HG03342 (cell line): ENCODE results near the gene CST8.
A peak's percentile ranks its signal among the peaks of the same experiment; 100 is the strongest.

Experiments used
- ATAC-seq: cut with Tn5 transposase; IDR thresholded peaks from one replicate; pipeline ENCODE4 v1.9.1; 2021; ENCODE audit warnings: mild to moderate bottlenecking, moderate library complexity; ENCODE audit not compliant: unreplicated experiment

CST8 gene

DNA sequence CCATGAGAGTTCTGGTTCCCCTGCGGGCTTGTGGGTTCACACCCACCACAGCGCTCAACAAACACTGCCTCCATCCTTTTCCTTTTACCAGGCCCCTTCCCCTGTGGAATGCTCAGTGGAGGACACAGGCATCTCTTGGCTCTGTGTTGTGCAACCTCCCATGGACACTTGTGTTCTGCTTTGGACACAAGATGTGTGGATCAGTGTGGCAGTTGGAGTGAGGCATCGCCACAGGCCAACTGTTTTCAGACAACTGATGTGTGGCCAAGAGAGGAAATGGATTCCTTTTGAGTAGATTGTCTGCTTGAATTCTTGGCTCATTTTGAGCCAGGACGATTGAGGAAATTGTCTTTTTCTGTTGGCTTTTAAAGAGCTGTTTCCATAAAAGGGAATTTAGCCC lies 26.8 kb downstream of the CST8 start:
- no peak for ATAC-seq

DNA sequence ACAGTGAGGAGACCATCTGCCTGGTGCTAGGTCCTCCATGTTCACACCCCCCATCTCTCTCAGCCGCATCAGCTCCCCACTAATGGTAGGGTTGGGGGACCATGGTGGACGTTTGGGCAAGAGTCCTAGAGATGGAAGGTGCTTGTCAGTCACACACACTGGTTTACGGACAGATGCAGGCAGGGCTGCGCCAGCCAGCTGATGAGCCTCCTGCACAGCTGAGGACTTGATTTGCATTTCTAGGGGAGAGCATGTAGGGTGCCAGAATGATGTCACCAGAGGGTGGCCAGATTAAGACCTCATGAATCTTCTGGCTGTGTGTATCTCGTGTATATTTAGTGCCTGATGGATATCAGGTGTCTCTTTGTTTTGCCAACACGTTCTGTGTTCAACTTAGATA lies 28.6 kb downstream of the CST8 start:
- ATAC-seq, result no peak

DNA sequence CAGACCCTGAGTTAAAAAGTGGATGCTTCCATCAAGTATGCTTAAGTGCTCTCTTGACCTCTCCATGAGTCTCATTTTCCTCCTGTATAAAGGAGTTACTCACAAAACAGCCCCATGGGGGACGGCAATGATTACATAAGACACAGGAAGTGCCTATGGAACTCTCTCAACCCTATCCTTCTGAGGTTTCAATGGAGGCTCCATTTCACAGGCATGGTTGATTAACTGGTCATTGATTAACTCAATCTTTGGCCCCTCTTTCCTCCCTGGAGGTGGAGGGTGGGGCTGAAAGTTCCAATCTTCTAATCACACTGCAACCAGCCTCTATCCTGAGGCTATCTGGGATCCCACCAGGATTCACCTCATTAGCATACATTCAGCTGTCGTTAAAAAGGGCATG lies 29.3 kb downstream of the CST8 start:
- ATAC-seq, result peak; percentile 58

DNA sequence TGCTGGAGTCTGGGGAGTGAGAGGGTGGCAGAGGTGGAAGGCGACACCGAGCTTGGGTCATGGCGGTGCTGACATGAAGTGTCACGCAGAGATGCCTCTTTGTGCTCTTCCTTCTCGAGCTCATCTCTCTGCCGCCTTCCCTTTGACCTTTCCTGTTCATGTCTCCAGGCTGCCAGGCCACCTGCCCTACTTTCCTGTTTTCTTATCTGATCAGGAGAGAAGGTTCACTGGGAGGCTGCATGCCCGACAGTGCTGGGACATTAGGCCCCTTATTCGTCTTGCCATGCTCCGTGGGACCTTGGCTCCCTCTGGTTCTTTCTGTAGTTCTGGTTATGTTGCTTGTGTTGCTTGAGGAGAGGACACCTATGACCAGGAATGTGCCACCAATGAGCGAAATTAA lies 33.2 kb downstream of the CST8 start:
- no peak for ATAC-seq

DNA sequence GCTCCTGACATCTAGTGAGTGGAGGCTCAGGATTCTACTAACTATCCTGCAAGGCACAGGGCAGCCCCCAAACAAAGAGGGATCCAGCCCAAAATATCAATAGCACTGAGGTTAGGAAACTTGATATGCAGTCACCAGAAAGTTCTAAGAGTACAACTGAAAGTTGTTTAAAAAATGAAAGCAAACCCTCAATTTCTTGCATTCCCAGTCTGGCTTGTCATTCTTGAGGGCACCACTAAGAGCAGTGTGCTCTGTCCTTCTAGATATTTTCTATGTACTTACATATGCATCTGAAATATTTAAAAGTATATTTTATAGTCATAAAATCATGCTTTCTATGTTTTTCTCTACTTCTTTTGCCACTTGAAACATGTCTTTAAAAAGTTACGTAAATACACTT lies 35.9 kb downstream of the CST8 start:
- no peak for ATAC-seq

DNA sequence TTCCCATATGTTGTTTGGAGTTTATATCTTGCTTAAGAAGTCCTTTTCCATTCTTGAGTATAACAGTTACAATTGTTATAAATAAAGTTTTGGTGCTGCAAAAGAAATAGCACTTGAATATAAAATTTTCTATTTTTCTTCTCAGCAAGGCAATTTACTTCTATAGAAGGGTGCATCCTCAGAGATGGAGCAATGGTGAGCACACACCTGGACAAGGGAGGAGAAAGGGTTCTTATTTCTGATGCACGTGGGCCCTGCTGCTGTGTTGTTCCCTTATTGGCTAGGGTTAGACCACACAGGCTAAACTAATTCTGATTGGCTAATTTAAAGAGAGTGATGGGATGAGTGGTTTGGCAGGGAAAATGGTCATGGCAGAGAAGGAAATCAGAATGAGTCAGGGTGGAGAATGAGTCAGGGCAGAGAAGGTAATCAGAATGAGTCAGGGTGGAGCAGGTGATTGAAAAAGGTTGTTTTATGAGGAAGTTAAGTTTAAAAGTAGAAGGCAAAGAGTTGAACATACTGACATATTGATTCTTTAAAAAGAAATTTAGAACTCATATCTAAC lies 38.0 kb downstream of the CST8 start:
- ATAC-seq, result no peak

DNA sequence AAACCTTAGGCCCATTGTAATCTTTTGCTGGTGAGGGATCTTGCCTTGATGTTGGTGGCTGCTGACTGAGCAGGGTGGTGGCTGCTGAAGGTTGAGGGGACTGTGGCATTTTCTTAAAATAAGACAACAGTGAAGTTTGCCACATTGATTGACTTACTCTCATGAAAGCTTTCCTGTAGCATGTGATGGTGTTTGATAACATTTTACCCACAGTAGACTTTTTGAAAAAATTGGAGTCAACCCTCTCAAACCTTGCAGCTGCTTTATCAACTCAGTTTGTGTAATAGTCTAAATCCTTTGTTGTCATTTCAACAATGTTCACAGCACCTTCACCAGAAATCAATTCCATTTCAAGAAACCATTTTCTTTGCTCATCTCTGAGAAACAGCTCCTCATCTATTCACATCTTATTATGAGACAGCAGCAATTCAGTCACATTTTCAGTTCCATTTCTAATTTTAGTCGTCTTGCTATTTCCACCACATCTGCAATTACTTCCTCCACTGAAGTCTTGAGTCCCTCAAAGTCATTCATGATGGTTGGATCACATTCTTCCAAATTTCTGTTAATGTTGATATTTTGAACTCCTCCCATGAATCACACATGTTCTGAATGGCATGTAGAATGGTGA lies 40.1 kb downstream of the CST8 start:
- no peak for ATAC-seq

DNA sequence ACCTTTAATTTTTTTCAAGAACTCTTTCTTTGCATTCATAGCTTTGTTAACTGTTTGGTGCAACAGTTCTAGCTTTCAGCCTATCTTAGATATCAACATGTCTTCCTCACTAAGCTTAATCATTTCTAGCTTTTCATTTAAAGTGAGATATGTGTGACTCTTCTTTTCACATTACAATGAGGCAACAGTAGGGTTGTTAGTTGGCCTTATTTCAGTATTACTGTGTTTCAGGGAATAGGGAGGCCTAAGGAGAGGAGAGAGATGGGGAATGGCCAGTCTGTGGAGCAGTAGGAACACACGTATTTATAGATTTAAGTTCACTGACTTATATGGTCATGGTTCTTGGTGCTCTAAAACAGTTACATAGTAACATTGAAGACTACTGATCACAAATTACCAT lies 41.6 kb downstream of the CST8 start:
- no peak for ATAC-seq

DNA sequence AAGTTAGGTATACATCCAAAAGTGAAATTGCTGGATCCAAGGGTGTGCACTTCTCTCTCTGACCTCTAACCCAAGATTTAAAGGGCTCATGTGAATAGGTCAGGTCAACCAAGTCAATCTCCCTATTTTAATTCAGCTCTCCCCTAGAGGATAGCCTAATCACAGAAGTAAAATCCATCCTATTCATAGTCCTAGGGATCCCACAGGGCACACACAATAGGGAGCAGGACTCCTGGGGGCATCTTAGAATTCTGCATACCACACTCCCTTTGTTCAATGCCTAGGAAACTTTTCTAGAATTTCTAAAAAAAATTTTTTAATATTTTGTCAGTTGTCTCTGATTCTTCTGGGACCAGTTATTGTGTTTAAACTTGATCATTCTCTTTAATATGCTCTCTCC lies 42.2 kb downstream of the CST8 start:
- ATAC-seq, result no peak

DNA sequence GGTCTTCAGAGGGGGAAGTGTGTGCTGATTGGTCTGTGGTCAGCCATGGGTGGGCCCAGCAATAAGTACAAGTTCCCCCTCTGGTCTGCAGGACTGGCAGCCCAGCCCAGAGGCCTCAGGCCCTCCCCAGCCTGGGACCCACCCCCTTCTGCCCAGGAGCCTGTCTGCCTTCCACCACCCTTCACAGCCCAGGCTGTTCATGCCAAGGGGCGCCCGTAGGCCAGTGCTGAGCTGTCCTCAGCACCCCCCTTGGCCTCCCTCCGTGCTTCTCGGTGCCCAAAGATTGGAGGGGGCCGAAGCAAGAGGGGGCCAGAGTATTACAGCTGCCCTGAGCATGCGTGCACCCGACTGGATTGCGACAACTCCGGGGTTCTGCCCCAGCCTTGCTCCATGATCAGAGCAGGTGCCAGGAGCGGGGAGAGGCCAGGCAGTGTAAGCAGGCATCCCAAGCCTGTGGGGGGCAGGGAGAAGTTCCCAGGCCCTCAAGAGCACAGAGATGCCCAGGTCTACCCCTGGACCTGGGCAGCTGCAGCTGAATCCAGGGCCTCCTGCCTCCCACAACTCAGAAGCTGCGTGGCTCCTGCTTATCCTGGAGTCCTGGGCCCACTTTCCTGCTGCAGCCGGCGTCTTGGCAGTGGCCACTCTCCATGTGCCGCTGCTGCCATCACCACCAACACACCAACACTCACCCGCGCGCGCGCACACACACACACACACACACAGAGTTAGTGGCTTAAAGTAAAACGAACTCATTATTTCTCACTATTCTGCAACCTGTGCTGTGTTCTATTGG lies 44.1 kb downstream of the CST8 start:
- ATAC-seq, result no peak

DNA sequence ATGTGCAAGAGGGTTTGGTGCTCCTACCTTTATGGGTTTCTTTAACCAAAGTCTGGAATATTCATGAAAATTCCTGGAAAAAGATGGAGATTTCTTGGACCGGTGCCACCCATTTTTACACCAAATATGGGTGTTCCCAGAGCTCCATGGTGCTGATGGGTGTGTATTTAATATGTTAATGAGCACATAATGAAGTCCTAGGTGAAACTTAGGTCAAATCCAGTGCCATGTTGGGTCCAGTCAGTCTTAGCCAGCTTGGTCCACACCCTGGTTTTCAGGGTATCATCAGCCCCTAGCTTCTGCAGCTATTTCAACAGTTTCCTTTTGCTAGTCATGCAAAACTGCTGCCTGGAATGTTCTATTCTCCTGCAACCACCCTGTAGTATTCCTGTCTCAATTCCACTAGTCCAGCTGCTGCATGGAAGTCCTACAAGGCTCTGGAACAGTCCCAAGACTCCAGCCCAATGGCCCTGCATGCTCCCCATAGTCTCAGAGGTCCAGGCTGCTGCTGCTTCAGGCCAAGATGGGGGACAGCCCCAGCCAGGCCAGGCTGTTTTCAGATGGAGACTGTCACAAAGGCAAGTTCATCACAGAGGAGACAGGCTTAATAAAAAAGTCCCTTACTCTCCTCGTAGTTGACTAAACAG lies 45.5 kb downstream of the CST8 start:
- ATAC-seq, result no peak

DNA sequence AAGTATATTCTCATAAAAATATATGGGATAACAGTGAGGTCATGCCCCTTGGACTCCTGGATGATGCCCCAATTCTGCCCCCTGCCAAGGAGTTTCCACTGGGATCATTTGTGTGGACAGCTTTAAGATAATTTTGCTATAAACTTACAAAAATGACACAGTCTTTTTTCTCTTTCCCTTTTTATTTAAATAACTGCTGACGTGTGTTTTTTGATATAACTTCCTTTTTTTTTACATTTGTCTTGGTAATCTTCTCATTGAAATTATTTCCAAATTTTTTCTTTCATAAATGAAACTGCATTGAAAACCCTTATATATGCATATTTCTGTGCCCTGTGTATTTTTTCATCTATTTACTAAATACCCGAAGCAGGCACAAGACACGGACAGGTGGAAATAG lies 46.1 kb downstream of the CST8 start:
- no peak for ATAC-seq

DNA sequence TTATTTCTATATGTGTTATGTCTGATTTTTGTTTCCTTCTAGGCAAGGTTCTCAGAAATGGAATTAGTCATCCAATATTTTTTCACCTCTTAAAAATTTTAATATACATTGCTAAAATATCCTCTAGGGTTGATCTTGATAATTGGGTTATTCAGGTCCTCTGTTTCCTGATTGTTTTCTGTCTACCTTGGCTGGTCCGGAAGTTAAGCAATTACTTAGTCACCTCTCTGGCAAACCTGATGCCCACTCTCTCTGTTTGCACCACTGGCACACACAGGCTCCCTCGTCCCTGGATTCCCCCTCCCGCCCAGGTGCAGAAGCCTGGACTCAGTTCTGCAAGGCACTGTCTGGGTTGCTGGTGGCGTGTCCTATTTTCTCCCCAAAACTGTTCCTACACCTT lies 49.7 kb downstream of the CST8 start:
- no peak for ATAC-seq

DNA sequence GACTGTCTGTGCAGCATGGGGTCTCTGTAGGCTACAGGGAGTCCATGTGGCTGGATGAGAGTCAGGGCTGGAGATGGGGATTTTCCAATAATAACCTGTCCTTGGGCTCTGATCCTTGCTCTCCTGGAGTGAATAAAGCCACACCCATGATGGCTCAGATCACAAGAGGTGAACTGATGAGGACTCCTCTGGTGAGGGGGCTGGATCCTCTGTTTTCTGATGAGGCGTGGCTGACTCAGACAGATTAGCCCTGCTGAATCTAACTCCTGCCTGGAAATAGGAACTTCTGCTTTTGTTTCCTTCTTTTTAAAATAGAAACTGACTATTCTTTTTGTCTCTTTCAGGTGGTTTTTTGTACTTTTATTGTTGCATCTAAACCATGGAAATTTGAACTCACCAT lies 50.4 kb downstream of the CST8 start:
- no peak for ATAC-seq

DNA sequence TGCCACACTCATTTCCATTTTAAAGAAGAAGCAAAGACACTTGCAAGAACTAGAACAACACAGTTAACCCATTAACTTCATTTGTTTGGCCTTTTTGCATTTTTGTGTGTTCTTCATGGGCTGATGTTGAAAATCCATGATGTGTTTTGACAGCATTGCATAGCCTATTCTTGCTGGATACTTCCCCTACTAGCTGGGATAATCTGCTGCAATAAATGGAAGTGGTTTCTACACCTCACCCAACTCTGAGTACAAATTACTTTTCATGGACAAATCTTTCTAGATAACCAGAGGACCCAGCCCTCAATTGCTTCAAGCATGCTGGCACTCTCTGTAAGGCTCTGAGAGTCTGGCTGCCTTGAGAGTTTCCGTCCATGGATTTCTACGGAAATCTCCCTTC lies 50.9 kb downstream of the CST8 start:
- ATAC-seq, result no peak

DNA sequence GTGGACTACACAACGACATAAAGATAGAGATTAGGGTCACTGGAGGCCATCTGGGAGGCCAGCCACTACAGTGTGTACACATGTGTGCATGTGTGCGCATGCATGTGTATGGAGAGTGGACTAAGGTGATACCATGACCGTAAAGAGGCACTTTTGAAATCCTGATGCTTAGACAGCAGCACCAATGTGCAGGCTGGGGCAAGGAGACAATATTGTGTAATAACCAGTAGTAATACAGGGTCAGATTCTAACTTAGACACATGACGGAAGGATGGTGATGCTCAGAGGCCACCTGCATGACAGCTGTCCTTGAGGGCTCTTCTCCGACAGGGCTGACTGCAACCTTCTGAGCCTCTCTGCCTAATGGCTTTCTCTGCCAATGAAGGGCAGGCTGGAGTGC lies 51.9 kb downstream of the CST8 start:
- no peak for ATAC-seq

DNA sequence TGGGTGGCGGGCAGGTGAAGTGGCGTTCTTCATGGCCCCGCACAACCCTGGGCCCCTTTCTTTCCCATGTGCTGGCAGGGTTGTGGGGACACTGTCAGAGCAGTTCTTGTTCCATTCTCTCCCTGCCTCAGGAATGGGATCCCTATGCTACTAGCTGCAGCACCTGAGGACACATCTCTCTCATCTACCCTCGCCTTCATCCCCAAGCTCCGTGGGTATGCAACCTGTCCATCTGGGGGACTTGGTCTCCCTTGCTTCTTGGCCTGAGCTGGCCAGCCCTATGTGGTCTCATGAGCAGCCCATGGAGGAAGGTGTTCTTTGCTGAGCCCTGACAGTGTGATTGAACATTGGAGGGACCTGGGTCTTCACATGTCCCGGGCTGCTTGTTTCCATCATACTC lies 53.2 kb downstream of the CST8 start:
- no peak for ATAC-seq
